Coronary artery (tissue), 2 donors: Measurements from ENCODE around the gene CTIF.
A peak's percentile ranks its signal among the peaks of the same experiment; 100 is the strongest.

ENCODE experiments used
- DNase-seq: peaks from one replicate; pipeline ENCODE4 v3.0.0-alpha.2; 2017; ENCODE audit warnings: low spot score
- H3K27ac ChIP-seq, 2 donors: fragments of 200-600 bp; sonication (generic); one replicate each; pipeline ENCODE4 v1.5.1; 2016 to 2019
- H3K4me3 ChIP-seq: fragments of 200-600 bp; sonication (generic); 2 replicates; pipeline ENCODE4 v1.5.1; 2016; ENCODE audit warnings: mild to moderate bottlenecking, moderate library complexity
- TF ChIP-seq, protein P1 (sequence below): fragments of 200-600 bp; sonication (generic); IDR thresholded peaks from one replicate; pipeline ENCODE4 v1.5.1; 2019; ENCODE audit warnings: antibody characterized with exemption

CTIF gene

DNA sequence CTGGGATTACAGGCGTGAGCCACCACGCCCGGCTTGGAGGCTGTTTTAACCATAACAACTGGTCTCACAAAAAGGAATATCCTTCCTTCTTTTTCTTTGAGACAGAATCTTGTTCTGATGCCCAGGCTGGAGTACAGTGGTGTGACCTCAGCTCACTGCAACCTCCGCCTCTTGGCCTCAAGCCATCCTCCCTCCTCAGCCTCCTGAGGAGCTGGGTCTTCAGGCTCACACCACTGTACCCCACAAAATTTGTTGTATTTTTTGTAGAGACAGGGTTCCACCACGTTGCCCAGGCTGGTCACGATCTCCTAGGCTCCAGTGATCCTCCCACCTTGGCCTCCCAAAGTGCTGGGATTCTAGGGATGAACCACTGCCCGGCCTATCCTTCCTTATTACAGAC, 21.7 kb downstream of the CTIF start:
- Histone ChIP-seq H3K4me3 (no peak overlapping the region), H3K27ac (no peak overlapping the region)
- no peak for DNase-seq
- TF ChIP-seq, protein P1, sequence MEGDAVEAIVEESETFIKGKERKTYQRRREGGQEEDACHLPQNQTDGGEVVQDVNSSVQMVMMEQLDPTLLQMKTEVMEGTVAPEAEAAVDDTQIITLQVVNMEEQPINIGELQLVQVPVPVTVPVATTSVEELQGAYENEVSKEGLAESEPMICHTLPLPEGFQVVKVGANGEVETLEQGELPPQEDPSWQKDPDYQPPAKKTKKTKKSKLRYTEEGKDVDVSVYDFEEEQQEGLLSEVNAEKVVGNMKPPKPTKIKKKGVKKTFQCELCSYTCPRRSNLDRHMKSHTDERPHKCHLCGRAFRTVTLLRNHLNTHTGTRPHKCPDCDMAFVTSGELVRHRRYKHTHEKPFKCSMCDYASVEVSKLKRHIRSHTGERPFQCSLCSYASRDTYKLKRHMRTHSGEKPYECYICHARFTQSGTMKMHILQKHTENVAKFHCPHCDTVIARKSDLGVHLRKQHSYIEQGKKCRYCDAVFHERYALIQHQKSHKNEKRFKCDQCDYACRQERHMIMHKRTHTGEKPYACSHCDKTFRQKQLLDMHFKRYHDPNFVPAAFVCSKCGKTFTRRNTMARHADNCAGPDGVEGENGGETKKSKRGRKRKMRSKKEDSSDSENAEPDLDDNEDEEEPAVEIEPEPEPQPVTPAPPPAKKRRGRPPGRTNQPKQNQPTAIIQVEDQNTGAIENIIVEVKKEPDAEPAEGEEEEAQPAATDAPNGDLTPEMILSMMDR, result no peak

DNA sequence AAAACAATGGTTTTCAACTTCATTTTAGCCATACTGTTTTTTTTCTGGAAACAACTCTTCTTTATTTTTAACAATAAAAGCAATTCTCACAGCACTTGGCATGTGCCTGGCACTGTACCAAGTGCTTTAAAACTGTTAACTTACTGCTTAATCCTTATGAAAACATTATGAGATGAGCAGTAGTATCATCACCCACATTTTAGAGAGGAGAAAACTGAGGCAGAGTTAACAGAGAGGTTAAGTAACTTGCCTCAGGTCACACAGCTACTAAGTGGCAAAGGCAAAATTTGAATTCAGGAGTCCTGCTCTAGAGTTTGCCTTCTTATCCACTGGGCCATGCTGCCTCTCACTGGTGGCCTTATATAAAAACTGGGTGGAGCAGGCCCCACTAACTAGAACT, 23.2 kb downstream of the CTIF start:
- peak overlapping the region in 1 of 2 donors; percentile 17 for H3K27ac ChIP-seq
- TF ChIP-seq, protein P1, result no peak
- no peak for DNase-seq
- no peak overlapping the region for H3K4me3 ChIP-seq

DNA sequence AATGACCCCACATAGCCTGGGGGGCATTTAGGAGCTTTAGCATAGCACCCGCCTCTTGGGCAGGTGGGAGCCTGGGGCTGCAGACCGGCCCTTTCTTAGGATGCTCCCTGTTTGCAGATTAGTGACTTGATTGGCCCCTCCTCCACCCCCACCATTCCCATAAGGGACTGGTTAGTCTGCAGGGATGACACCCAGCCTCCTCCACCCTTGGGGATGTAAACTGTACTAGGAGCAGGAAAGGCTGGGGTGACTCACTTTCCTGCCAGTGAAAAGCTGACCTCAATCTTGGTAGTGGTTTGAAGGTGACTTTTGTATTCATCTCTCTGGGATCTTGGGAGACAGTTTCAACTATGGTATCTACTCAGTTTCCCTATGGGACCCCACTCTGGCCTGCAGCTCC, 24.2 kb downstream of the CTIF start:
- TF ChIP-seq, protein P1, result no peak
- no peak overlapping the region for H3K27ac ChIP-seq
- no peak for DNase-seq
- H3K4me3 ChIP-seq, result no peak overlapping the region

DNA sequence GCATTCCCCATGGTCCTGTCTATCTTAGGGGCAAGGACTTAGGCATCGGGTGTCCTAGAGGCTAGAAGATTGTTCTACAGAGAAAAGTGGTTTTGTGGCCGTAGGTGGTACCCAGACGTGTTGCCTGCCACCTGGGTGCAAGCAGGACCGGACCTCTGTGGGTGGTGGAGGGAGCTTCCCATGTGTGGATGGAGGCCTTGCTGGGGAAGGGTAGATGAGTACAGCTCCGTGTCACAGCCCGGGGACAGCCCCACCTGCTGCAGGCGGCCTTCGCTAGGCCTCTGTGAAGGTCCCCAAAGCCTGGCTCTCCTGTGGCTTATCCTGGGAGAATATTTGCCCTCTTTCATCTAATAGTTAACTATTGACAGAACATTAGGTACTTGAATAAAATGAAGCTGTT, 25.3 kb downstream of the CTIF start:
- no peak overlapping the region for H3K4me3 ChIP-seq
- TF ChIP-seq, protein P1, result no peak
- H3K27ac ChIP-seq, result no peak overlapping the region
- DNase-seq, result no peak

DNA sequence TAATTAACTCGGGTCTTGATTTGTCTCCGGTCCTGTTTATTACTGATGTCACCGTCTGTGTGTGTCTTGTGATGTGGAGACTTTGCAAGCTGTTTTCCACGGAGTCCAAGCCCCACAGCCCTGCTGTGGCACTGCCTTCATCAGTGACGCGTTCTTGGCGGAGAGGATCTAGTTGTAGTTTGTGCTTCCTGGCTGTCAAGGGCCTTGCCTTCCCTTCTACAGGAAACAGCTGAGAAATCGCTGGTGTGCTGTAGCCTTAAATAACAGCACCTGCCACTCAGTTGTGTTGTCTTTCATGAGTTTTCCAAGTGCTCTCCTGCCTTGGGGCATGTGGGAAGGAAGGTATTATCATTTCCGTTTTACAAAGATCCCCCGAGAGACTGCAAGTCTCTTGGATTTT, 26.3 kb downstream of the CTIF start:
- DNase-seq, result no peak

DNA sequence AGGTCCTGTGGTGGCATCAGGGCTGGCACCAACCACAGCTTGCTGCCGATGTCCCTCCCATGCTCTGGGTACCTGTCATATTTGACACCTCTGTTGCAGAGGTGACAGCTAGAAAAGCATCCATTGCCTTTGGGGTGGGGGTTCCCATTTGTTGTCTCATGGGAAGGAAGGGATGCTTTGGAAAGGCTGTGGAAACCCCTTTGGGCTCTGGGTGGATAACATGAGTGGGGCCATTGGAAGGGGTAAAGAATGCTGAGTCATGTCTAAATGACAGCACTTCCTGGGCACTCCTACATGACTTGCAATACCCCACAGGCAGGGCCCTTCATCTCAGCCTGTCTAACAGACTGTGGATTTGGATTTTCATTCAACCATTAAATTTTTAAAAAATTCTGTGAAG, 27.8 kb downstream of the CTIF start:
- TF ChIP-seq, protein P1, result no peak
- Histone ChIP-seq H3K27ac (no peak overlapping the region), H3K4me3 (no peak overlapping the region)
- DNase-seq, result no peak

More for the DNA sequence above, 26.3 kb downstream of the CTIF start:
- TF ChIP-seq, protein P1, result no peak
- no peak overlapping the region for H3K27ac ChIP-seq
- no peak overlapping the region for H3K4me3 ChIP-seq

DNA sequence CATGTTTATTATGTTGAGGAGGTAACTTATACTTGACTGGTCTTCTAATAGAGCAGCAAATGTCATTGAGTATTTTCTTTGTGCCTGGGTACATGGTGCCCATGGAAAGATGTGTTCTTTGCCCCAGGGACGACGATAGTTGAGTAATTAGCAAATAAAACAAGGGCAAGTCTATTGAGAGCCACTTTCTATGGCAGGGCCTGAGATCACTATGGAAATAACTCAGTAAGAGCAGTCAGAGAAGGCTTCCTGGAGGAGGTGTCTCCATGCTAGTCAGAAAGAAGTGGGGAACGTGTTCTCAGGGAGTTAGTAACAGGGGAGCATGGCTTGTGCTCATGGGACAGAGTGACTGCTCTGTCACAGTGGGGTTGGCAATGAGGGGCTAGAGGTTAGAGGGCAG, 28.6 kb downstream of the CTIF start:
- TF ChIP-seq, protein P1, result no peak
- Histone ChIP-seq H3K4me3 (no peak overlapping the region), H3K27ac (no peak overlapping the region)
- DNase-seq, result no peak
